ENCODE data around the gene ALOX5AP. TPM values are rescaled to one million over a fixed set of nuclear protein-coding genes. Genes with fewer than 3 reads are reported as not detected.

ALOX5AP gene
- total and polyA plus RNA-seq, 5 donors: 1.9 to 12.4 (median 7.9) TPM

- Histone ChIP-seq H3K4me3 (ENCODE audit: low read length) (no peak overlapping the region), H3K27ac (ENCODE audit: low read length) (no peak overlapping the region), H3K4me1 (ENCODE audit: control insufficient read depth, insufficient read depth, low read length) (peaks cover 4% of the 10 kb centered on the region), H3K27me3 (ENCODE audit: control insufficient read depth, insufficient read depth) (no peaks in the 10 kb centered on the region), H3K9me3 (ENCODE audit: control insufficient read depth, low read length) (no peaks in the 10 kb centered on the region)
- ATAC-seq (no peak), DNase-seq (no peak)
- 87% methylated on average over 15 of the region's 15 CpGs for WGBS
- intact Hi-C loops (cut with DNase I): no loop called here
Observed at GRCh38 chr13:30698488-30699005, 36.8 kb upstream of the ALOX5AP start.

GRCh38 chr13:30700364-30700763 is 35.0 kb upstream of the ALOX5AP start:
- intact Hi-C loops (cut with DNase I): no loop called here
- 53% methylated on average over 5 of the region's 5 CpGs for WGBS
- ATAC-seq: no peak
- H3K4me3 ChIP-seq (ENCODE audit: low read length): no peak overlapping the region
- H3K27me3 ChIP-seq (ENCODE audit: control insufficient read depth, insufficient read depth): no peaks in the 10 kb centered on the region
- H3K27ac ChIP-seq (ENCODE audit: low read length): no peak overlapping the region
- DNase-seq: no peak
- H3K4me1 ChIP-seq (ENCODE audit: control insufficient read depth, insufficient read depth, low read length): peaks cover 4% of the 10 kb centered on the region
- H3K9me3 ChIP-seq (ENCODE audit: control insufficient read depth, low read length): no peaks in the 10 kb centered on the region

GRCh38 chr13:30702006-30702405 is 33.3 kb upstream of the ALOX5AP start:
- Histone ChIP-seq H3K9me3 (ENCODE audit: control insufficient read depth, low read length) (no peaks in the 10 kb centered on the region), H3K27me3 (ENCODE audit: control insufficient read depth, insufficient read depth) (no peaks in the 10 kb centered on the region), H3K27ac (ENCODE audit: low read length) (no peak overlapping the region), H3K4me1 (ENCODE audit: control insufficient read depth, insufficient read depth, low read length) (peaks cover 1% of the 10 kb centered on the region), H3K4me3 (ENCODE audit: low read length) (no peak overlapping the region)
- WGBS: 93% methylated on average over 4 of the region's 4 CpGs
- no peak for ATAC-seq
- no peak for DNase-seq
- intact Hi-C loops (cut with DNase I): no loop called here

- H3K27ac ChIP-seq (ENCODE audit: low read length): no peak overlapping the region
- 63% methylated on average over 6 of the region's 6 CpGs for WGBS
- H3K4me1 ChIP-seq (ENCODE audit: control insufficient read depth, insufficient read depth, low read length): no peaks in the 10 kb centered on the region
- H3K4me3 ChIP-seq (ENCODE audit: low read length): no peak overlapping the region
- no peaks in the 10 kb centered on the region for H3K9me3 ChIP-seq (ENCODE audit: control insufficient read depth, low read length)
- intact Hi-C loops (cut with DNase I): no loop called here
- DNase-seq (no peak), ATAC-seq (no peak)
- no peaks in the 10 kb centered on the region for H3K27me3 ChIP-seq (ENCODE audit: control insufficient read depth, insufficient read depth)
Observed at GRCh38 chr13:30704596-30704995, 30.7 kb upstream of the ALOX5AP start.

GRCh38 chr13:30705680-30706079 is 29.7 kb upstream of the ALOX5AP start:
- DNase-seq (no peak), ATAC-seq (no peak)
- no peaks in the 10 kb centered on the region for H3K27me3 ChIP-seq (ENCODE audit: control insufficient read depth, insufficient read depth)
- intact Hi-C loops (cut with DNase I): no loop called here
- no peaks in the 10 kb centered on the region for H3K9me3 ChIP-seq (ENCODE audit: control insufficient read depth, low read length)
- no peak overlapping the region for H3K4me3 ChIP-seq (ENCODE audit: low read length)
- no peaks in the 10 kb centered on the region for H3K4me1 ChIP-seq (ENCODE audit: control insufficient read depth, insufficient read depth, low read length)
- 89% methylated on average over 4 of the region's 4 CpGs for whole genome bisulfite sequencing
- no peak overlapping the region for H3K27ac ChIP-seq (ENCODE audit: low read length)

- H3K4me1 ChIP-seq (ENCODE audit: control insufficient read depth, insufficient read depth, low read length): peaks cover 2% of the 10 kb centered on the region
- no peaks in the 10 kb centered on the region for H3K27me3 ChIP-seq (ENCODE audit: control insufficient read depth, insufficient read depth)
- no peak for DNase-seq
- no peak overlapping the region for H3K4me3 ChIP-seq (ENCODE audit: low read length)
- intact Hi-C loops (cut with DNase I): no loop called here
- WGBS: 43% methylated on average over 3 of the region's 3 CpGs
- ATAC-seq: no peak
- H3K27ac ChIP-seq (ENCODE audit: low read length): no peak overlapping the region
- H3K9me3 ChIP-seq (ENCODE audit: control insufficient read depth, low read length): no peaks in the 10 kb centered on the region
Observed at GRCh38 chr13:30708541-30708940, 26.8 kb upstream of the ALOX5AP start.

GRCh38 chr13:30710442-30710841 is 24.9 kb upstream of the ALOX5AP start:
- ATAC-seq (no peak), DNase-seq (no peak)
- Histone ChIP-seq H3K4me3 (ENCODE audit: low read length) (no peak overlapping the region), H3K4me1 (ENCODE audit: control insufficient read depth, insufficient read depth, low read length) (peaks cover 4% of the 10 kb centered on the region), H3K27ac (ENCODE audit: low read length) (no peak overlapping the region), H3K27me3 (ENCODE audit: control insufficient read depth, insufficient read depth) (no peaks in the 10 kb centered on the region), H3K9me3 (ENCODE audit: control insufficient read depth, low read length) (no peaks in the 10 kb centered on the region)
- 97% methylated on average over 3 of the region's 3 CpGs for WGBS
- intact Hi-C loops (cut with DNase I): no loop called here

- Histone ChIP-seq H3K9me3 (ENCODE audit: control insufficient read depth, low read length) (no peaks in the 10 kb centered on the region), H3K4me3 (ENCODE audit: low read length) (no peak overlapping the region), H3K27me3 (ENCODE audit: control insufficient read depth, insufficient read depth) (no peaks in the 10 kb centered on the region), H3K4me1 (ENCODE audit: control insufficient read depth, insufficient read depth, low read length) (peaks cover 4% of the 10 kb centered on the region), H3K27ac (ENCODE audit: low read length) (no peak overlapping the region)
- DNase-seq (no peak), ATAC-seq (no peak)
- WGBS: 83% methylated on average over 4 of the region's 4 CpGs
- intact Hi-C loops (cut with DNase I): no loop called here
Observed at GRCh38 chr13:30711375-30711774, 24.0 kb upstream of the ALOX5AP start.

- peaks cover 4% of the 10 kb centered on the region for H3K4me1 ChIP-seq (ENCODE audit: control insufficient read depth, insufficient read depth, low read length)
- H3K4me3 ChIP-seq (ENCODE audit: low read length): no peak overlapping the region
- intact Hi-C loops (cut with DNase I): no loop called here
- H3K27ac ChIP-seq (ENCODE audit: low read length): no peak overlapping the region
- H3K9me3 ChIP-seq (ENCODE audit: control insufficient read depth, low read length): no peaks in the 10 kb centered on the region
- no peaks in the 10 kb centered on the region for H3K27me3 ChIP-seq (ENCODE audit: control insufficient read depth, insufficient read depth)
- DNase-seq (no peak), ATAC-seq (no peak)
- 93% methylated on average over 6 of the region's 6 CpGs for WGBS
Observed at GRCh38 chr13:30711837-30712236, 23.5 kb upstream of the ALOX5AP start.

GRCh38 chr13:30712536-30713532 is 22.5 kb upstream of the ALOX5AP start:
- intact Hi-C loops (cut with DNase I): no loop called here
- H3K27ac ChIP-seq (ENCODE audit: low read length): peak overlapping the region; percentile 33
- peak; percentile 76 to 93 for ATAC-seq

GRCh38 chr13:30714629-30715371 is 20.5 kb upstream of the ALOX5AP start:
- H3K27ac ChIP-seq (ENCODE audit: low read length): no peak overlapping the region
- DNase-seq (no peak), ATAC-seq (peak; percentile 8 to 9)
- H3K4me3 ChIP-seq (ENCODE audit: low read length): no peak overlapping the region
- H3K27me3 ChIP-seq (ENCODE audit: control insufficient read depth, insufficient read depth): no peaks in the 10 kb centered on the region
- intact Hi-C loops (cut with DNase I): no loop called here
- H3K9me3 ChIP-seq (ENCODE audit: control insufficient read depth, low read length): no peaks in the 10 kb centered on the region
- H3K4me1 ChIP-seq (ENCODE audit: control insufficient read depth, insufficient read depth, low read length): peaks cover 4% of the 10 kb centered on the region
- WGBS: 83% methylated on average over 10 of the region's 10 CpGs

More at GRCh38 chr13:30712536-30713532, 22.5 kb upstream of the ALOX5AP start:
- DNase-seq: peak in 1 of 3 donors; percentile 69
- H3K9me3 ChIP-seq (ENCODE audit: control insufficient read depth, low read length): no peaks in the 10 kb centered on the region
- WGBS: 50% methylated on average over 13 of the region's 13 CpGs
- no peak overlapping the region for H3K4me3 ChIP-seq (ENCODE audit: low read length)
- H3K27me3 ChIP-seq (ENCODE audit: control insufficient read depth, insufficient read depth): no peaks in the 10 kb centered on the region
- H3K4me1 ChIP-seq (ENCODE audit: control insufficient read depth, insufficient read depth, low read length): peaks cover 4% of the 10 kb centered on the region

Data from right cardiac atrium (tissue), 5 donors.